Measurements from ENCODE around the gene EXOSC2. TPM values are rescaled to one million over a fixed set of nuclear protein-coding genes. Genes with fewer than 3 reads are reported as not detected.

The EXOSC2 gene
- total RNA-seq, 4 donors from 2014 or later = 9.3 to 21.7 (median 12.0) TPM

DNA sequence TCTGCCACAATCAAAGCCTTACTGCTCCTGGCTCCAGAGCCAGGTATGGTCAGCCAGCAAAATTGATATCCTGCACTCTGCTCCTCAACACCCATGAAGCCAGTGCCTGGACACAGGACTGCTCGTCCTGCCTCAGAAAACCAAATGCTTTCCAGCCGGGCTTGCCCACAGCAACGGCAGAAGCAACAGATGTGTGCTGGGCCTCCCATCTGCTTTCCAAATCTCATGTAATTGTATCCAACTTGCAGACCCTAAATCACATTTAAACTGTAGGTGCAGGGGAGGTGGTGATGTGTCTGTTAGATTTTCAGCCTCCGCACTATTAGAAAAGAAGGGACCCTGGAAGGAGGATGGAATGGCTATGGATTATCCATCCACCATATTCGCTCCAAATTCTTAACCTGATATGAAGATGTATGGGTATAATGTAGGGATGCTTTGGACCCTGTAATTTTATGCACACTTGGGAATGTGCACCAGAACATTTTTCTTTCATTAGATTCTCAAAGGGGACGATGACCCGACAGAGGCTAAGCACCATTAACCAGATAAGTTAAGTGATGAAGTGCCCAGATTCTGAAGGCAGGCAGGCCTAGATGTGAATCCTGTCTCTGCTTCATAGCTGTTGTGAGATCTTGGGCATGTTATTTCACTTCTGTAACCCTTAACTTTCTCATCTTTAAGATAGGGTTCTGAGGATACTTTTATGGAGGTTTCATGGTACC lies 58.2 kb downstream of the EXOSC2 start:
- Histone ChIP-seq H3K4me3 (no peak overlapping the region), H3K9me3 (no peaks in the 10 kb centered on the region), H3K36me3 (no peaks in the 10 kb centered on the region), H3K27me3 (no peaks in the 10 kb centered on the region), H3K4me1 (peaks cover 7 to 10% of the 10 kb centered on the region in 2 donors), H3K27ac (no peak overlapping the region)
- in situ Hi-C loops (cut with MboI; ENCODE audit: low sequenced_read_pairs in 4 of 4) = no loop called here
- intact Hi-C loops (cut with DNase I; ENCODE audit: low total_unique reads) = no loop called here
- DNase-seq (no peak), ATAC-seq (no peak)
- no peak for TF ChIP-seq POLR2A (IDR thresholded peaks at IDR 0.05)

Other genes starting within 250 kb of the EXOSC2 start
- 10 to 100 TPM; 44.5 to 83.4 (median 68.5) TPM for gene ASS1, start 248.8 kb upstream of the EXOSC2 start, total RNA-seq
- 10 to 100 TPM; 10.4 to 75.1 (median 13.0) TPM for gene FUBP3, start 114.2 kb upstream of the EXOSC2 start, total RNA-seq
- not detected for gene PRDM12, start 29.2 kb upstream of the EXOSC2 start, total RNA-seq
- gene ABL1, start 141.5 kb downstream of the EXOSC2 start, total RNA-seq = 10 to 100 TPM; 22.8 to 55.5 (median 28.5) TPM
- not detected for gene QRFP, start 203.0 kb downstream of the EXOSC2 start, total RNA-seq
- gene FIBCD1, start 245.5 kb downstream of the EXOSC2 start, total RNA-seq = not detected

All from gastrocnemius medialis (tissue), 4 donors.